Activated CD8-positive, alpha-beta T cell treated with anti-CD3 and anti-CD28 coated beads, Interleukin-2, amount 10 ng/mL, durations not matched to agents 7 days and 5 days (primary cell): ENCODE data around the gene CACNA1B. TPM values are rescaled to one million over a fixed set of nuclear protein-coding genes. Genes with fewer than 3 reads are reported as not detected.

ENCODE experiments used
- ATAC-seq: fragments of 150-1000 bp; cut with Tn5 transposase; one replicate; pipeline ENCODE4 v1.10.0; 2021; ENCODE audit warnings: moderate library complexity
- CTCF ChIA-PET: fragments of 350-600 bp; sonication (Branson Sonifier 250); formaldehyde crosslinking; loops from one replicate; lab custom pipeline; 2021; ENCODE audit warnings: antibody characterized with exemption; lab: Charles Lee
- POLR2A ChIA-PET: fragments of 350-600 bp; sonication (Branson Sonifier 250); formaldehyde crosslinking; loops from one replicate; lab custom pipeline; 2021; ENCODE audit warnings: antibody characterized with exemption; lab: Charles Lee
- DNase-seq: peaks from one replicate; pipeline ENCODE4 v3.0.0-alpha.2; 2020
- H3K27ac Mint-ChIP-seq: one replicate; pipeline ENCODE4 v1.8.0; 2021; ENCODE audit warnings: mild to moderate bottlenecking, mixed read lengths
- H3K27me3 Mint-ChIP-seq: one replicate; pipeline ENCODE4 v1.8.0; 2021; ENCODE audit warnings: low read depth, mixed read lengths
- H3K36me3 Mint-ChIP-seq: one replicate; pipeline ENCODE4 v1.8.0; 2021; ENCODE audit warnings: low read depth, mixed read lengths
- H3K4me1 Mint-ChIP-seq: one replicate; pipeline ENCODE4 v1.8.0; 2021; ENCODE audit warnings: low read depth, mixed read lengths
- H3K4me3 Mint-ChIP-seq: one replicate; pipeline ENCODE4 v1.8.0; 2021; ENCODE audit warnings: mild to moderate bottlenecking, mixed read lengths
- H3K9me3 Mint-ChIP-seq: one replicate; pipeline ENCODE4 v1.8.0; 2022; ENCODE audit warnings: mixed read lengths; ENCODE audit not compliant: insufficient read depth
- total RNA-seq, 2 experiments: library from RNA; stranded (reverse); gene quantifications; one replicate each; pipeline ENCODE4 v1.2.3, GENCODE V29; 2021

CACNA1B gene
- total RNA-seq, 2 experiments from 2014 or later: not detected

- Mint-ChIP-seq H3K27me3 (peaks cover 30% of the 10 kb centered on the region), H3K4me3 (no peak overlapping the region), H3K27ac (no peak overlapping the region), H3K4me1 (no peaks in the 10 kb centered on the region), H3K36me3 (no peaks in the 10 kb centered on the region), H3K9me3 (no peaks in the 10 kb centered on the region)
- DNase-seq (peak; percentile 22), ATAC-seq (no peak)
- CTCF ChIA-PET: interaction anchor here (1.2 kb wide), 1 partner anchor 349 kb away, joined by 3 read pairs; no protein-coding TSS in a partner anchor
- POLR2A ChIA-PET: no interaction called here
Measured at GRCh38 chr9:138022121-138022741, 144.6 kb downstream of the CACNA1B start.

GRCh38 chr9:138022756-138023393 lies 145.3 kb downstream of the CACNA1B start:
- H3K4me3 Mint-ChIP-seq: no peak overlapping the region

DNA sequence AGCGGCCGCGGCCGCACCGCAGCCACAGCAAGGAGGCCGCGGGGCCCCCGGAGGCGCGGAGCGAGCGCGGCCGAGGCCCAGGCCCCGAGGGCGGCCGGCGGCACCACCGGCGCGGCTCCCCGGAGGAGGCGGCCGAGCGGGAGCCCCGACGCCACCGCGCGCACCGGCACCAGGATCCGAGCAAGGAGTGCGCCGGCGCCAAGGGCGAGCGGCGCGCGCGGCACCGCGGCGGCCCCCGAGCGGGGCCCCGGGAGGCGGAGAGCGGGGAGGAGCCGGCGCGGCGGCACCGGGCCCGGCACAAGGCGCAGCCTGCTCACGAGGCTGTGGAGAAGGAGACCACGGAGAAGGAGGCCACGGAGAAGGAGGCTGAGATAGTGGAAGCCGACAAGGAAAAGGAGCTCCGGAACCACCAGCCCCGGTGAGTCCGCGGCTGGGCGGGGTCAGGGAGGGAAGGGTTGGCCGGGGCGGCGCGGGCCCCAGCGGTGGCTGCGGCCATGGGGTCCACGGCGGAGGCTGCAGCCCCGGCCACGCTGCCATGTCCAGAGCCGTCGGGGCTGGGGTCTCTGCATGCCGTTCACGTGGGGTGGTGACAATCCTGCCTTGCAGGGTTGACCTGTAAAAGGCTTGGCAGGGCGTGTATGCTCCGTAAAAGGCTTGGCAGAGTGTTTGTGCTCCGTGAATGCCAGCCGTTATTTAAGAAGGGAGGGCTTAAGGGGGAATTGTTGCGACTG lies 146.0 kb downstream of the CACNA1B start:
- Mint-ChIP-seq H3K4me1 (no peaks in the 10 kb centered on the region), H3K9me3 (no peaks in the 10 kb centered on the region), H3K36me3 (no peaks in the 10 kb centered on the region), H3K4me3 (no peak overlapping the region), H3K27ac (no peak overlapping the region), H3K27me3 (peaks cover 33% of the 10 kb centered on the region)
- ATAC-seq: peak; percentile 27
- ChIA-PET POLR2A (no interaction called here), CTCF (no interaction called here)
- DNase-seq: no peak

More at GRCh38 chr9:138022756-138023393, 145.3 kb downstream of the CACNA1B start:
- ChIA-PET POLR2A (no interaction called here), CTCF (interaction anchor here (1.2 kb wide), 1 partner anchor 350 kb away, joined by 3 read pairs; no protein-coding TSS in a partner anchor)
- Mint-ChIP-seq H3K36me3 (no peaks in the 10 kb centered on the region), H3K4me1 (no peaks in the 10 kb centered on the region), H3K27ac (no peak overlapping the region), H3K9me3 (no peaks in the 10 kb centered on the region), H3K27me3 (peaks cover 33% of the 10 kb centered on the region)
- no peak for ATAC-seq
- peak; percentile 14 for DNase-seq

DNA sequence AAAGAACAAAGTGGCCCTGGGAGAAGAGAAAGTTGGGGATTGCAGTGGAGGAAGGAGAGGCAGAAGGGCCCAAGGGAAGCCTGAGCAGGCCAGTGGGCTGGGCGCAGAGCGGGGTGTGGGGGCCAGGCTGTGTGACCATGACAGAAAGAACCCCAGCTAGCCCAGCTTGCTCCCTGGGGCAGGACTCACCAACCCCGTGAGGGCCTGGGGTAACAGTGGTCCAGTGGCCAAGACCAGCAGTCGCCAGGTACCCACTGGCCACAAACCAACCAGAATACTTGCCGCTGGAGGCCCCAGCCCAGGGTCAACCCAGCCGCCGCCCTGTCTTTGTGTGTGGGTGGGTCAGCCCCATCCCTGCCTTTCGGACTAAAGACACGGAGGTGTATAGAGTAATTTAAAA lies 146.5 kb downstream of the CACNA1B start:
- ATAC-seq (no peak), DNase-seq (peak; percentile 11)
- no peak overlapping the region for H3K27ac Mint-ChIP-seq
- ChIA-PET CTCF (no interaction called here), POLR2A (no interaction called here)
- H3K4me3 Mint-ChIP-seq: no peak overlapping the region
- no peaks in the 10 kb centered on the region for H3K36me3 Mint-ChIP-seq
- H3K27me3 Mint-ChIP-seq: peaks cover 34% of the 10 kb centered on the region
- H3K4me1 Mint-ChIP-seq: no peaks in the 10 kb centered on the region
- H3K9me3 Mint-ChIP-seq: no peaks in the 10 kb centered on the region

DNA sequence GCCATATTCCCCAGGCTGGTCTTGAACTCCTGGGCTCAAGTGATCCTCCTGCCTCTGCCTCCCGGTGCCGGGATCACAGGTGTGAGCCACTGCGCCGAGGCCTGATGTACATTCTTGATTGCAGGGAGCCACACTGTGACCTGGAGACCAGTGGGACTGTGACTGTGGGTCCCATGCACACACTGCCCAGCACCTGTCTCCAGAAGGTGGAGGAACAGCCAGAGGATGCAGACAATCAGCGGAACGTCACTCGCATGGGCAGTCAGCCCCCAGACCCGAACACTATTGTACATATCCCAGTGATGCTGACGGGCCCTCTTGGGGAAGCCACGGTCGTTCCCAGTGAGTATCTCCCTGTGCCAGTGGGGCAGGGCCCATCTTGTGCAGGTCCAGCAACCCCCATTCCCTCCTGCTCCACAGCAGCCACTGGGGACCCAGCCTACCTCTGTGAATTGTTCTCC lies 147.3 kb downstream of the CACNA1B start:
- no peak for ATAC-seq
- peaks cover 38% of the 10 kb centered on the region for H3K27me3 Mint-ChIP-seq
- H3K9me3 Mint-ChIP-seq: no peaks in the 10 kb centered on the region
- H3K4me3 Mint-ChIP-seq: no peak overlapping the region
- H3K27ac Mint-ChIP-seq: no peak overlapping the region
- ChIA-PET POLR2A (no interaction called here), CTCF (no interaction called here)
- no peaks in the 10 kb centered on the region for H3K36me3 Mint-ChIP-seq
- DNase-seq: no peak
- no peaks in the 10 kb centered on the region for H3K4me1 Mint-ChIP-seq

DNA sequence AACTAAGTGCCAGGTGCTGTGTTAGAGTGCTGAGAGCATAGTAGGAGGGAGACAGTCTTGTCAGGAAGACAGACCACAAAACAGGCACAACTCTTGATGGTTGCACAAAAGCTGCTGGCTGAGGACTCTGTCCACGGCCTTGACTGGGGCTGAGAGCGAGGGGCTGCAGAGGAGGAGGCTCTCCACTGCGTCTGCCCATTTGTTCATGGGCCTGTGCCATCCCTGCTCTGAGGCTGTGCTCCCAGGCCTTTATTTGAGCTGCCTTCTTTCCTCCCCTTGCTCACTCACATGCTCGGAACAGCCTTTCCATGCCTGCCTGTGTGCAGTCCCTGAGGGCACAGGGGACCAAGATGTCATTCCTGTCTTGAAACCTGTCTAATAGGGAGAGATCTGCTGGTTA lies 147.8 kb downstream of the CACNA1B start:
- no peaks in the 10 kb centered on the region for H3K4me1 Mint-ChIP-seq
- no peak overlapping the region for H3K4me3 Mint-ChIP-seq
- no peak for DNase-seq
- H3K27ac Mint-ChIP-seq: no peak overlapping the region
- ChIA-PET CTCF (no interaction called here), POLR2A (no interaction called here)
- ATAC-seq: no peak
- no peaks in the 10 kb centered on the region for H3K9me3 Mint-ChIP-seq
- no peaks in the 10 kb centered on the region for H3K36me3 Mint-ChIP-seq
- peaks cover 41% of the 10 kb centered on the region for H3K27me3 Mint-ChIP-seq

GRCh38 chr9:138025908-138026307 lies 148.3 kb downstream of the CACNA1B start:
- H3K9me3 Mint-ChIP-seq: no peaks in the 10 kb centered on the region
- no peak overlapping the region for H3K27ac Mint-ChIP-seq
- H3K4me3 Mint-ChIP-seq: no peak overlapping the region
- CTCF ChIA-PET: no interaction called here
- ATAC-seq (no peak), DNase-seq (peak; percentile 11)
- no peaks in the 10 kb centered on the region for H3K36me3 Mint-ChIP-seq
- peaks cover 44% of the 10 kb centered on the region for H3K27me3 Mint-ChIP-seq
- H3K4me1 Mint-ChIP-seq: no peaks in the 10 kb centered on the region
- POLR2A ChIA-PET: no interaction called here

DNA sequence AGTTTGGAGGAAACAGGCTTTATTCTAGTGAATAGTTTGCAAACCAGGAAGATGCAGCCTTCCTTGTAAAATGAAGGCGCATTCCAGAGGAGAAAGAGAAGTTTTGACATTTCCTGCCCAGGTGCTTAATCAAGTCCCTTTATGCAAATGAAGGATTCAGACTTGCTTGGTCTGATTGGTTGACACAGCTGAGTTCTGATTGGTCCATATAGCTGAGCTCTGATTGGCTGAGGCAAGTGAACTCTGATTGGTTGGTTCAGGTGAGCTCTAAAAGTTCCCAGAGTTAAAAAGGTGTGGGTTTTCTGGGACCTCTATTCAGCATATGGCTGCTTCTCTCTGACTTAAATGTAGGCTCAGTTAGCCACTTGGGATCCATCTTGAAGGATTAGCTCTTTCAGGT lies 151.0 kb downstream of the CACNA1B start:
- no peak for DNase-seq
- ChIA-PET CTCF (no interaction called here), POLR2A (no interaction called here)
- Mint-ChIP-seq H3K36me3 (no peaks in the 10 kb centered on the region), H3K27ac (no peak overlapping the region), H3K4me3 (no peak overlapping the region), H3K9me3 (no peaks in the 10 kb centered on the region), H3K4me1 (no peaks in the 10 kb centered on the region), H3K27me3 (peaks cover 50% of the 10 kb centered on the region)
- no peak for ATAC-seq

GRCh38 chr9:138031186-138031585 lies 153.6 kb downstream of the CACNA1B start:
- POLR2A ChIA-PET: no interaction called here
- no peak for ATAC-seq
- CTCF ChIA-PET: no interaction called here
- Mint-ChIP-seq H3K4me1 (no peaks in the 10 kb centered on the region), H3K27ac (no peak overlapping the region), H3K36me3 (no peaks in the 10 kb centered on the region), H3K4me3 (no peak overlapping the region), H3K27me3 (peaks cover 49% of the 10 kb centered on the region), H3K9me3 (no peaks in the 10 kb centered on the region)
- DNase-seq: no peak

GRCh38 chr9:138033950-138034349 lies 156.4 kb downstream of the CACNA1B start:
- Mint-ChIP-seq H3K4me3 (no peak overlapping the region), H3K27me3 (peaks cover 43% of the 10 kb centered on the region), H3K27ac (no peak overlapping the region), H3K4me1 (no peaks in the 10 kb centered on the region), H3K9me3 (no peaks in the 10 kb centered on the region), H3K36me3 (no peaks in the 10 kb centered on the region)
- DNase-seq (no peak), ATAC-seq (no peak)
- POLR2A ChIA-PET: no interaction called here
- CTCF ChIA-PET: no interaction called here

- peaks cover 24% of the 10 kb centered on the region for H3K27me3 Mint-ChIP-seq
Measured at GRCh38 chr9:138037140-138037539, 159.6 kb downstream of the CACNA1B start.

GRCh38 chr9:138038244-138038671 lies 160.7 kb downstream of the CACNA1B start:
- Mint-ChIP-seq H3K27ac (no peak overlapping the region), H3K27me3 (peaks cover 15% of the 10 kb centered on the region), H3K9me3 (no peaks in the 10 kb centered on the region), H3K4me1 (no peaks in the 10 kb centered on the region), H3K4me3 (no peak overlapping the region), H3K36me3 (no peaks in the 10 kb centered on the region)
- no peak for ATAC-seq
- DNase-seq: no peak
- ChIA-PET POLR2A (no interaction called here), CTCF (no interaction called here)

More at GRCh38 chr9:138037140-138037539, 159.6 kb downstream of the CACNA1B start:
- Mint-ChIP-seq H3K4me1 (no peaks in the 10 kb centered on the region), H3K27ac (no peak overlapping the region), H3K36me3 (no peaks in the 10 kb centered on the region), H3K9me3 (no peaks in the 10 kb centered on the region), H3K4me3 (no peak overlapping the region)
- ATAC-seq (no peak), DNase-seq (no peak)
- ChIA-PET CTCF (no interaction called here), POLR2A (no interaction called here)
